ENCODE results near the gene SLC4A5. TPM values are rescaled to one million over a fixed set of nuclear protein-coding genes. Genes with fewer than 3 reads are reported as not detected.

SLC4A5 gene
- total and polyA plus RNA-seq, 2 of the 8 experiments (the other 6 are each of a cell fraction or from before 2014, with no cell fraction given) = 0.42 to 0.52 TPM

DNA sequence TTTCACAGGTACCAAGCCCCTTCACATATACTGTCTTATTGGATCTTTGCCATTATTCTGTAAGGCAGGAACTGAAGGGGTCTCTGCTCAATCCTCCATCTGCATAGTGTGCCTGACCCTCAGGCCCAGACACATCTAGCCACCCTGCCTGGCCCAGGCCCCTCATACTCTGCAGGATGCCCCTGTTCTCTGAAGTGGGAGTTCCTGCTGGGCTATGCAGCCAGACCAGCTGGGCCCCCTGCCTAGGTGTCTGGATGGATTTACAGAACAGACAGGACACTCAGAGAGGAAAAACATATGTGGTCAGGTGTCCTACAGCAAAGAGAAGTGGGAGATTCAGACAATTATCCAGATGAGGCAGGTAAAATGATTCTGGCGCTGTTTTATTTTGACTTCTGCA lies 42.0 kb downstream of the SLC4A5 start (continued):
- TF ChIP-seq, protein P1, sequence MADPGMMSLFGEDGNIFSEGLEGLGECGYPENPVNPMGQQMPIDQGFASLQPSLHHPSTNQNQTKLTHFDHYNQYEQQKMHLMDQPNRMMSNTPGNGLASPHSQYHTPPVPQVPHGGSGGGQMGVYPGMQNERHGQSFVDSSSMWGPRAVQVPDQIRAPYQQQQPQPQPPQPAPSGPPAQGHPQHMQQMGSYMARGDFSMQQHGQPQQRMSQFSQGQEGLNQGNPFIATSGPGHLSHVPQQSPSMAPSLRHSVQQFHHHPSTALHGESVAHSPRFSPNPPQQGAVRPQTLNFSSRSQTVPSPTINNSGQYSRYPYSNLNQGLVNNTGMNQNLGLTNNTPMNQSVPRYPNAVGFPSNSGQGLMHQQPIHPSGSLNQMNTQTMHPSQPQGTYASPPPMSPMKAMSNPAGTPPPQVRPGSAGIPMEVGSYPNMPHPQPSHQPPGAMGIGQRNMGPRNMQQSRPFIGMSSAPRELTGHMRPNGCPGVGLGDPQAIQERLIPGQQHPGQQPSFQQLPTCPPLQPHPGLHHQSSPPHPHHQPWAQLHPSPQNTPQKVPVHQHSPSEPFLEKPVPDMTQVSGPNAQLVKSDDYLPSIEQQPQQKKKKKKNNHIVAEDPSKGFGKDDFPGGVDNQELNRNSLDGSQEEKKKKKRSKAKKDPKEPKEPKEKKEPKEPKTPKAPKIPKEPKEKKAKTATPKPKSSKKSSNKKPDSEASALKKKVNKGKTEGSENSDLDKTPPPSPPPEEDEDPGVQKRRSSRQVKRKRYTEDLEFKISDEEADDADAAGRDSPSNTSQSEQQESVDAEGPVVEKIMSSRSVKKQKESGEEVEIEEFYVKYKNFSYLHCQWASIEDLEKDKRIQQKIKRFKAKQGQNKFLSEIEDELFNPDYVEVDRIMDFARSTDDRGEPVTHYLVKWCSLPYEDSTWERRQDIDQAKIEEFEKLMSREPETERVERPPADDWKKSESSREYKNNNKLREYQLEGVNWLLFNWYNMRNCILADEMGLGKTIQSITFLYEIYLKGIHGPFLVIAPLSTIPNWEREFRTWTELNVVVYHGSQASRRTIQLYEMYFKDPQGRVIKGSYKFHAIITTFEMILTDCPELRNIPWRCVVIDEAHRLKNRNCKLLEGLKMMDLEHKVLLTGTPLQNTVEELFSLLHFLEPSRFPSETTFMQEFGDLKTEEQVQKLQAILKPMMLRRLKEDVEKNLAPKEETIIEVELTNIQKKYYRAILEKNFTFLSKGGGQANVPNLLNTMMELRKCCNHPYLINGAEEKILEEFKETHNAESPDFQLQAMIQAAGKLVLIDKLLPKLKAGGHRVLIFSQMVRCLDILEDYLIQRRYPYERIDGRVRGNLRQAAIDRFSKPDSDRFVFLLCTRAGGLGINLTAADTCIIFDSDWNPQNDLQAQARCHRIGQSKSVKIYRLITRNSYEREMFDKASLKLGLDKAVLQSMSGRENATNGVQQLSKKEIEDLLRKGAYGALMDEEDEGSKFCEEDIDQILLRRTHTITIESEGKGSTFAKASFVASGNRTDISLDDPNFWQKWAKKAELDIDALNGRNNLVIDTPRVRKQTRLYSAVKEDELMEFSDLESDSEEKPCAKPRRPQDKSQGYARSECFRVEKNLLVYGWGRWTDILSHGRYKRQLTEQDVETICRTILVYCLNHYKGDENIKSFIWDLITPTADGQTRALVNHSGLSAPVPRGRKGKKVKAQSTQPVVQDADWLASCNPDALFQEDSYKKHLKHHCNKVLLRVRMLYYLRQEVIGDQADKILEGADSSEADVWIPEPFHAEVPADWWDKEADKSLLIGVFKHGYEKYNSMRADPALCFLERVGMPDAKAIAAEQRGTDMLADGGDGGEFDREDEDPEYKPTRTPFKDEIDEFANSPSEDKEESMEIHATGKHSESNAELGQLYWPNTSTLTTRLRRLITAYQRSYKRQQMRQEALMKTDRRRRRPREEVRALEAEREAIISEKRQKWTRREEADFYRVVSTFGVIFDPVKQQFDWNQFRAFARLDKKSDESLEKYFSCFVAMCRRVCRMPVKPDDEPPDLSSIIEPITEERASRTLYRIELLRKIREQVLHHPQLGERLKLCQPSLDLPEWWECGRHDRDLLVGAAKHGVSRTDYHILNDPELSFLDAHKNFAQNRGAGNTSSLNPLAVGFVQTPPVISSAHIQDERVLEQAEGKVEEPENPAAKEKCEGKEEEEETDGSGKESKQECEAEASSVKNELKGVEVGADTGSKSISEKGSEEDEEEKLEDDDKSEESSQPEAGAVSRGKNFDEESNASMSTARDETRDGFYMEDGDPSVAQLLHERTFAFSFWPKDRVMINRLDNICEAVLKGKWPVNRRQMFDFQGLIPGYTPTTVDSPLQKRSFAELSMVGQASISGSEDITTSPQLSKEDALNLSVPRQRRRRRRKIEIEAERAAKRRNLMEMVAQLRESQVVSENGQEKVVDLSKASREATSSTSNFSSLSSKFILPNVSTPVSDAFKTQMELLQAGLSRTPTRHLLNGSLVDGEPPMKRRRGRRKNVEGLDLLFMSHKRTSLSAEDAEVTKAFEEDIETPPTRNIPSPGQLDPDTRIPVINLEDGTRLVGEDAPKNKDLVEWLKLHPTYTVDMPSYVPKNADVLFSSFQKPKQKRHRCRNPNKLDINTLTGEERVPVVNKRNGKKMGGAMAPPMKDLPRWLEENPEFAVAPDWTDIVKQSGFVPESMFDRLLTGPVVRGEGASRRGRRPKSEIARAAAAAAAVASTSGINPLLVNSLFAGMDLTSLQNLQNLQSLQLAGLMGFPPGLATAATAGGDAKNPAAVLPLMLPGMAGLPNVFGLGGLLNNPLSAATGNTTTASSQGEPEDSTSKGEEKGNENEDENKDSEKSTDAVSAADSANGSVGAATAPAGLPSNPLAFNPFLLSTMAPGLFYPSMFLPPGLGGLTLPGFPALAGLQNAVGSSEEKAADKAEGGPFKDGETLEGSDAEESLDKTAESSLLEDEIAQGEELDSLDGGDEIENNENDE (IDR thresholded peaks at IDR 0.05; ENCODE audit: insufficient replicate concordance, low read length) = no peak
- TF ChIP-seq KDM1A (IDR thresholded peaks at IDR 0.05; ENCODE audit: borderline replicate concordance, low read length) (no peak), SAP30 (IDR thresholded peaks at IDR 0.05; ENCODE audit: insufficient read depth, insufficient replicate concordance, low read length) (no peak), PHF8 (conservative IDR thresholded peaks at IDR 0.05; ENCODE audit: low read depth, low read length) (no peak), RAD21 (IDR thresholded peaks at IDR 0.05 in 1 of 2, conservative IDR thresholded peaks at IDR 0.05 in 1 of 2; ENCODE audit: low read depth in 2 of 2, low read length in 2 of 2) (no peak)

All from H1 (cell line).